ENCODE data around the gene ARHGAP28. TPM values are rescaled to one million over a fixed set of nuclear protein-coding genes. Genes with fewer than 3 reads are reported as not detected.
"Not testable (repeated sequence)": the region's sequence is repeated elsewhere in the genome, so short reads cannot be mapped to it uniquely, and the experiment has no call there.

Gene ARHGAP28
- total and polyA plus RNA-seq, 12 donors = 0.35 to 5.3 (median 2.2) TPM

GRCh38 chr18:6842081-6842480 lies 112.6 kb downstream of the ARHGAP28 start:
- TF ChIP-seq CTCF (IDR thresholded peaks at IDR 0.05) = no peak
- no peaks in the 10 kb centered on the region for H3K4me1 ChIP-seq
- 67 to 98% methylated on average over 3 of the region's 3 CpGs for WGBS, 2 donors

GRCh38 chr18:6843308-6843707 lies 113.8 kb downstream of the ARHGAP28 start:
- Histone ChIP-seq H3K27me3 (no peaks in the 10 kb centered on the region), H3K9me3 (no peaks in the 10 kb centered on the region), H3K27ac (no peak overlapping the region), H3K4me3 (no peak overlapping the region), H3K4me1 (no peaks in the 10 kb centered on the region), H3K36me3 (no peaks in the 10 kb centered on the region)
- WGBS, 2 donors = 71 to 79% methylated on average over 2 of the region's 2 CpGs
- no peak for DNase-seq
- intact Hi-C loops (cut with DNase I) = loop anchor here in 1 of 10 donors (10.0 kb wide), 1 partner anchor 59 kb away; no protein-coding TSS in a partner anchor
- ATAC-seq = no peak
- TF ChIP-seq CTCF (IDR thresholded peaks at IDR 0.05) = no peak

More at GRCh38 chr18:6842081-6842480, 112.6 kb downstream of the ARHGAP28 start:
- ATAC-seq = no peak
- Histone ChIP-seq H3K36me3 (no peaks in the 10 kb centered on the region), H3K27me3 (no peaks in the 10 kb centered on the region), H3K9me3 (no peaks in the 10 kb centered on the region), H3K27ac (no peak overlapping the region), H3K4me3 (no peak overlapping the region)
- no peak for DNase-seq
- intact Hi-C loops (cut with DNase I) = loop anchor here in 1 of 10 donors (10.0 kb wide), 1 partner anchor 57 kb away; no protein-coding TSS in a partner anchor

GRCh38 chr18:6845521-6845920 lies 116.0 kb downstream of the ARHGAP28 start:
- 95 to 100% methylated on average over 1 of the region's 1 CpG for WGBS, 2 donors
- not testable (repeated sequence) for H3K27ac ChIP-seq, H3K4me1 ChIP-seq, H3K27me3 ChIP-seq, H3K36me3 ChIP-seq, H3K9me3 ChIP-seq, ATAC-seq, H3K4me3 ChIP-seq, DNase-seq
- intact Hi-C loops (cut with DNase I) = loop anchor here in 1 of 10 donors (10.0 kb wide), 1 partner anchor 61 kb away; no protein-coding TSS in a partner anchor

GRCh38 chr18:6850396-6850795 lies 120.9 kb downstream of the ARHGAP28 start:
- intact Hi-C loops (cut with DNase I) = loop anchor here in 1 of 10 donors (10.0 kb wide), 1 partner anchor 1104 kb away; no protein-coding TSS in a partner anchor
- peaks cover 0 to 46% (median 0%) of the 10 kb centered on the region in 9 donors for H3K36me3 ChIP-seq
- no peaks in the 10 kb centered on the region for H3K4me1 ChIP-seq
- no peaks in the 10 kb centered on the region for H3K27me3 ChIP-seq
- 94 to 100% methylated on average over 1 of the region's 1 CpG for WGBS, 2 donors
- no peak for DNase-seq
- H3K9me3 ChIP-seq = peaks cover 0 to 34% (median 6%) of the 10 kb centered on the region in 11 donors
- H3K4me3 ChIP-seq = no peak overlapping the region
- no peak overlapping the region for H3K27ac ChIP-seq
- no peak for ATAC-seq
- no peak for TF ChIP-seq CTCF (IDR thresholded peaks at IDR 0.05)

GRCh38 chr18:6851480-6851879 lies 122.0 kb downstream of the ARHGAP28 start:
- Histone ChIP-seq H3K9me3 (peaks cover 0 to 34% (median 6%) of the 10 kb centered on the region in 11 donors), H3K36me3 (peaks cover 0 to 50% (median 0%) of the 10 kb centered on the region in 9 donors), H3K27me3 (no peaks in the 10 kb centered on the region), H3K27ac (no peak overlapping the region), H3K4me1 (no peaks in the 10 kb centered on the region), H3K4me3 (no peak overlapping the region)
- TF ChIP-seq CTCF (IDR thresholded peaks at IDR 0.05) = no peak
- no peak for ATAC-seq
- 96 to 99% methylated on average over 2 of the region's 2 CpGs for WGBS, 2 donors
- DNase-seq = no peak
- intact Hi-C loops (cut with DNase I) = loop anchor here in 1 of 10 donors (10.0 kb wide), 1 partner anchor 1103 kb away; no protein-coding TSS in a partner anchor
